SK-N-MC (cell line): Measurements from ENCODE around the gene RTBDN.

Source experiments
- EZH2 ChIP-seq: fragments of 200-600 bp; sonication (generic); IDR thresholded peaks from one replicate; pipeline ENCODE4 v1.6.1; 2017; ENCODE audit warnings: antibody characterized with exemption
- FOXP2 ChIP-seq: optimal IDR thresholded peaks from 2 replicates; pipeline ENCODE3; 2011; ENCODE audit warnings: mild to moderate bottlenecking, moderate library complexity; ENCODE audit not compliant: insufficient read depth; ENCODE audit errors: extremely low read length, control extremely low read depth
- POLR2AphosphoS5 ChIP-seq: IDR thresholded peaks from 2 replicates; pipeline ENCODE4 v1.6.1; 2012; ENCODE audit warnings: mild to moderate bottlenecking, low read depth, low read length, borderline replicate concordance

GRCh38 chr19:12793290-12794195, 40.8 kb downstream of the RTBDN start:
- TF ChIP-seq EZH2: no peak
- peak; percentile 80 for TF ChIP-seq POLR2AphosphoS5
- TF ChIP-seq FOXP2: no peak
